ENCODE measurements around the gene FRS2.

FRS2 gene

GRCh38 chr12:69533844-69534243, 63.7 kb downstream of the FRS2 start:
- no peak for DNase-seq

DNA sequence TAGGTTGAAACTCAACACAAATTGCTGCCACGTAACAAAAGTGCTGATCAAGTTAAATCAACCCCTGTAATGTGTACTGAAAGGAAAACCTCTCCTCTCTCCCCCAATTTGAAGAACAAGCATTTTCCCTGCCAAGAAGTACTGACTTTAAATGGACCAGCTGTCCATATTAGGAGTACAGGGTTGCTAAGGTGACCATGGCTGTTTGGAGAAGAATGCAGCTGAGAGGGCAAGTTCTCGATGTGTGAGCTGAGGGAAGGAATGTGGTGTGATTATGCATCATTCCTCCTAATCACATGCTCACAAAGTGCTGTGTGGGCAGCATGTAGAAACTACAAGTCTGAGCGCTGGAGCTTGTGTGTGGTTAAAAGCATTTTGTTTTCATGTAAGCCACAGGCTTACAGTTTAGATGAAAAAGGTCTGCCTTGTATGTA, 64.2 kb downstream of the FRS2 start:
- DNase-seq = no peak

DNA sequence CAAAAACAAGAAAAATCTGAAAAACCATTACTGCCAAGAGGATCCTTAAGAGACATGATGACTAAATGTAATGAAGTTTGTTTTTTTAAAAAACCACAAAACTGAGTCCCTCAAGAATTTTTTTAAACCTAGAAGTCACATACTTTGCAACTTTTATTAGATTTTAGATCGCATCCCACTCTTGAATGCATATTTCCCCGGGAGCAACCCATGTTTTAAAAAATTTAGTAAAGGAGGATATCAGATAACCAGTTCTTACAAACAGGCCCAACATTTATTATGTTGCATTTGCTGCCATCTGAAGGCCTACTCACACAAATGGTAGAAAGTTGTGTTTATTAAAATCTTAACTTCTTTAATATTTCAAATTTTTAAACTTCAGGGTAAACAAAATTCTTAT, 70.8 kb downstream of the FRS2 start:
- DNase-seq = no peak

- no peak for DNase-seq
These were observed 73.9 kb downstream of the FRS2 start for GRCh38 chr12:69544087-69544486.

GRCh38 chr12:69545081-69545480, 74.9 kb downstream of the FRS2 start:
- DNase-seq = no peak

DNA sequence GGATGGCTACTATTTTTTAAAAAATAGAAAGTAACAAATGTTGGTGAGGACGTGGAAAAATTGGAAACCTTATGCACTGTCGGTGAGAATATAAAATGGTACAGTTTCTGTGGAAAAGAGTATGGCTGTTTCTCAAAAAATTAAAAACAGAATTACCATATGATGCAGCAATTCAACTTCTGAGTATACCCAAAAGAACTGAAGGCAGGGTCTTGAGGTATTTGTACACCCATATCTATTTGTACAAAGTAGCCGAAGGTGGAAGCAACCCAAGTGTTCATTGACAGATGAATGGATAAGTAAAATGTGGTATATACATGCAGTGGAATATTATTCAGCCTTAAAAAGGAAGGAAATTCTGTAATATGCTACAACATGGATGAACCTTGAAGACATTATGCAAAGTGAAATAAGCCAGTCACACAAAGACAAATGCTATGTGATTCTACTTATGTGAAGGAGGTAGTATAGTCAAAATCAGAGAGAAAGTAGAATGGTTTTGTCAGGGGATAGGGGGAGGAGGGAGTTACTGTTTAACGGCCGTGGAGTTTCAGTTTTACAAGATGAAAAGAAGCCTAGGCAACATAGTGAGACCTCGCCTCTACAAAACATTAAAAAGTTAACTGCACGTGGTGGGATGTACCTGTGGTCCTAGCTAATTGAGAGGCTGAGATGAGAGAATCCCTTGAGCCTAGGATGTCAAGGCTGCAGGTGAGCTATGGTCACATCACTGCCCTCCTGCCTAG, 76.7 kb downstream of the FRS2 start:
- no peak for DNase-seq

- no peak for DNase-seq
These were observed 78.5 kb downstream of the FRS2 start for GRCh38 chr12:69548687-69549086.

DNA sequence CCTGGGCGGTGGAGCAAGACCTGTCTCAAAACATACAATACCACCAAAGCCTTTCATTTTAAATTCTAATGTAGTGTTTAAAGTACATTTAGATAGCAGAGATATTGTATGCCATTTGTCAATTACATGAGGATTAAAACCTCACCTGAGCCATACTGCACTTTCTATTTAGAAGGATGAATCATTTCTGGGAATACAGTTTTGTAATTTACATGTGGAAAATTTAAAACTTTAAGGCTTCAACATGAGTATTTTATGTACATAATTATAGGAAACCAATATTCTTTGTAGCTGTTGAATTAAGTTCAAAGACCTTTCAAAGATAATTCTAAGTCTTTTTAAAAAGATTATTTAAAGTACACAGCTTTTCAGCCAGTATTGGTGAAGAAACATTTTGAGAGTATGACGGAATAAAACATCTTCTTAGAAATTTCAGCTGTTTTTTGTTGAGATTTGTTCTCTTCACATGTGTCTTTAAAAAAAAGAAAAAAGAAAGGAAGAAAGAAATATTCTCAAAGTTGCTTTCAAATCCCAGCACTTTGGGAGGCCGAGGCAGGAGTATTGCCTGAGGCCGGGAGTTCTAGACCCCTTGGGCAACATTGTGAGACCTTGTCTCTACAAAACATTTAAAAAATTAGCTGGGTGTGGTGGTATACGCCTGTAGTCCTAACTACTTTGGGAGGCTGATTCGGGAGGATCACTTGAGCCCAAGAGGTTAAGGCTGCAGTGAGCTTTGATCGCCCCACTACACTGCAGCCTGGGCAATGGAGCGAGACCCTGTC, 80.6 kb downstream of the FRS2 start:
- DNase-seq = no peak

- no peak for DNase-seq
These were observed 83.5 kb downstream of the FRS2 start for GRCh38 chr12:69553628-69554248.

GRCh38 chr12:69555461-69555860, 85.3 kb downstream of the FRS2 start:
- no peak for DNase-seq

DNA sequence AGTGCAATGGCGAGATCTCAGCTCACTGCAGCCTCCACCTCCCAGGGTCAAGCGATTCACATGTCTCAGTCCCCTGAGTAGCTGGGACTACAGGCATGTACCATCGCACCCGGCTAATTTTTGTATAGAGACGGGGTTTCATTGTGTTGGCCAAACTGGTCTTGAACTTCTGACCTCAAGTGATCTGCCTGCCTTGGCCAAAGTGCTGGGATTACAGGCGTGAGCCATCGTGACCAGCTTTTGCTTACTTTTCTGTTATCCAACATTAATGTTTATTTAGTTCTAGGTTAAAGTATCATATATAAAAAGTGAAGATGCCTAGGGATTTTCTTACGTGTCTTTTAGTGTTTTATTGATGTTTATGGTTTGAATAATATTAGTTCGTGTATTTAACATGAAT, 86.2 kb downstream of the FRS2 start:
- DNase-seq = no peak

DNA sequence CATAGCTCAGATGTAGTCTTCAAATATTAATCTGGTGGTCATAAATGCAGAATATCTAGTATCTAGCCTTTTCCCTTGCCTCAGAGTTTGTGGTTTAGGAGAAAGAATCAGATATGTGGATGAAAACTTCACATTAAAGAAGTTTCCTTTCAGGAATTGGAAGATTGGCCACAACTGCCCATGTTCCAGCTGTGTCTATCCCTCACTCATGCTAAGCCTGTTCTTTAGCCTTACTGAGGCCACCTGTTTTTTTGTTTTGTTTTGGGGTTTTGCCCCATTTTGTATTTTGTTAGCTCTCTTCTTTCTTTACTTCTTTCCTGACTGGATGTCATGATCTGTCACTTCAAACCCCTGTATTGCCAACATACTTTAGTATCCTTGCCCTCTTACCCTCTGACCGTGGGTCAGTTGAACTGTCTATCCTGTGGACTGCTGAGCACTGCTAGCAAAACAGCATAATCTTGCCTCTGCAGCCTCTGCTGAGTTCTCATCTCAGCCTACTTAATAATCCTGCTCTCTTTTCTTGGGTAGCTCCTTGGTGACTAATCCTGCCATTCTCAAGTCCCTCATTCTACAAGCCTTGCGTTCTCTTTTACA, 93.1 kb downstream of the FRS2 start:
- no peak for DNase-seq

DNA sequence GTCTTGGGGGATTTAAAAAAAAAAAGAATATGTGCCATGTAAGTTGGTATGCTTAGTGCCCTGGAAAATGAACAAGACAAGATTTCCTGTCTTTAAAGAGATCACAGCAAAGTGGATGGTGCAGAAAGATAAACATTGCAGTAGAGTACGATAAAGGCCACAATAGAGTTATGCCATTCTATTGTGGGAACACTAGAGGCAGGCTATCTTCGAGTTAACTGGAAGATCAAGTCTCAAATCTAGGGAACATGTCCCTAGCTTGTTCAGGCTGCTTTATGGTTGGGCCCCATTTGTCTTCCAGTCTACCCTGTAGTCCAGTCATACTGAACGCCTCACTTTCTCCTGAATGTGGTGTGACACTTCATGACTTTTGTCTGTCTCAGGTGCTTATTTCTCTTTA, 96.4 kb downstream of the FRS2 start:
- DNase-seq = no peak

DNA sequence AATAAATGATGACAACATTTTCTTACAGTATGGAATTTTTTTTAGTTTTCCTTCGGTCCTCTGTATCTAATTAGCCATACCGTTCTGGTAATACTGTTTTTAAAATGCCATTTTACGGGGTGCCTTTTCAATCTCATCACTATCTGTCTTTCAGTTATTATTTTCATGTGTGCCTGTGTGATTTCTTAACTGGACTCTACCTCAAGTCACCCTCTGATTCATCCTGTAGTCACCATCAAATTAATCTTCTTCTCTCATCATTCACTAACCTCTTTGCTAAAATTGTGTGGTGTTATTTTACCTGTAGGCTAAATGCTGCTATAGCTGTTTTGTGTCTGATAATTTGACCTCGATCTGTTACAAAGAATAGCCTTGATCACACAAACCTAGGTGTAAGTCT, 99.0 kb downstream of the FRS2 start:
- DNase-seq = no peak

DNA sequence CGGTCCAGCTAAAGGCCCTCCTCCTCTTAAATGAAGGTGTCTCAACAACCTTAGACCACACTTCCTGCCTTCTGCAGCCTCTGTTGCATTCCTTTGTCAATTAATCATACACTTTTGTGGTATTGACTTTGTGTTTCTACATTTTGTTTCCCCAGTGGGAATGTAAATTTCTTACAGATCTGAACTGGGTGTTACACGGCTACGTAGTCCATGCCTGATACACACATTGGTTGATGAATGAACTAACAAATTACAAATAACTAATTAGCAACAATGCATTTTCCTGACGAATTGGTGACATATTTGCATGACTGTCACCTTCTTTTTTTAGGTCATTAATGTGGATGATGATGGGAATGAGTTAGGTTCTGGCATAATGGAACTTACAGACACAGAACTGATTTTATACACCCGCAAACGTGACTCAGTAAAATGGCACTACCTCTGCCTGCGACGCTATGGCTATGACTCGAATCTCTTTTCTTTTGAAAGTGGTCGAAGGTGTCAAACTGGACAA, 99.9 kb downstream of the FRS2 start:
- DNase-seq = no peak

DNA sequence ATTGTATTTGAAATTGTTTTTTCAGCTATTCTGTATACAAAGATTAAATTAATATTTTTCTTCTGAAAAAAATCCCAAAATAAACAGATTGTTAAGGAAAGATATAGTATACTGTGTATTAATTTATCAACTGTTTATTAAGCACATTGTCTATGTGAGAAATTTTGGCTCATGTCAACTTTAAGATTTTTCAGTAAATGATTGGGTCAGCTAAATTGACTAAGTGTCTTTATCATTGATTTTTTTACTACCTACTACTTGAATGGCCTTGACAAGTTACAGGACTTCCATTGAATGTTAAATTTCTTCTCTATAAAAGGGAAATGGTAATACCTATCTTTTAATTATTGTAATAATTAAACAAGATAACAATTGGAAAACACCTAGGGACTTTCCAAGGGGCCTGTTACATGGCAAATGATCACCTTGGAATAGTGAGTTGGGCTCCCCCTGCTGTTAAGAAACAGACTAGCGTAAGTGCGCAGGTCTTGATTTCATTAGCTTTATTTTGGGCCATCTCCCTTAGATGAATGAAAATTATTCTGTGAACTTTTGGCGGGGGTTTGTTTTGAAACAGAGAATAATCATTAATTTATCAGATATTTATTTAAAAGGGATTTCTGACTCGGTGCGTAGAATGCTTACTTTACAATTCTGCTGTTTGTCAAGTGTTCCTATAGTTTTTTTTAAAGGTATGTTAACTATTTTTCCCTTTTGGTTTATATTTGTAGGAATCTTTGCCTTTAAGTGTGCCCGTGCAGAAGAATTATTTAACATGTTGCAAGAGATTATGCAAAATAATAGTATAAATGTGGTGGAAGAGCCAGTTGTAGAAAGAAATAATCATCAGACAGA, 100.6 kb downstream of the FRS2 start:
- no peak for DNase-seq

- no peak for DNase-seq
These were observed 105.2 kb downstream of the FRS2 start for GRCh38 chr12:69575346-69575745.

- no peak for DNase-seq
These were observed 108.1 kb downstream of the FRS2 start for GRCh38 chr12:69578283-69578682.

- no peak for DNase-seq
These were observed 108.8 kb downstream of the FRS2 start for GRCh38 chr12:69579029-69579428.

- no peak for DNase-seq
These were observed 109.9 kb downstream of the FRS2 start for GRCh38 chr12:69580074-69580473.

GRCh38 chr12:69583203-69583602, 113.0 kb downstream of the FRS2 start:
- no peak for DNase-seq
